Measurements from ENCODE around the gene RAB40AL.

RAB40AL gene

DNA sequence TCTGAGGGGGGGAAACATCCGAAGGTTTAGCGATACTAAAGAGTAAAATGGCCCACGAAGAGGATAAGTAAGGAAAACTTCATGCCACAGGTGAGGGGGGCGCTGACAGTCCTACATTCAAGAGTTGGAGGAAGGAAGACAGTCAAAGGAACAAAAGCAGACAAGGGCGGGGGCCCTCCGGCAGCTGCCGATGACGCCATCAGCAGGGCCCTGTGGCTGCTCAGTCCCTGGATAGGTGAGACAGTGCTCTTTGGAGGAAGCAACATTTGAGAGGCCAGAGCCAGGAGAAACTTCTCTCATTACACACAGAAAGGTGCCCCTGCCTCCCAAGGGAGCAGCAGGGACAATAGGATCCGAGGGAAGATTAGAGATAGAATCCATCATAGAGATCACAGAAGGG lies 41.5 kb downstream of the RAB40AL start:
- in situ Hi-C loops (cut with HindIII; ENCODE audit: low sequenced_read_pairs) = no loop called here
- TF ChIP-seq, protein P1, sequence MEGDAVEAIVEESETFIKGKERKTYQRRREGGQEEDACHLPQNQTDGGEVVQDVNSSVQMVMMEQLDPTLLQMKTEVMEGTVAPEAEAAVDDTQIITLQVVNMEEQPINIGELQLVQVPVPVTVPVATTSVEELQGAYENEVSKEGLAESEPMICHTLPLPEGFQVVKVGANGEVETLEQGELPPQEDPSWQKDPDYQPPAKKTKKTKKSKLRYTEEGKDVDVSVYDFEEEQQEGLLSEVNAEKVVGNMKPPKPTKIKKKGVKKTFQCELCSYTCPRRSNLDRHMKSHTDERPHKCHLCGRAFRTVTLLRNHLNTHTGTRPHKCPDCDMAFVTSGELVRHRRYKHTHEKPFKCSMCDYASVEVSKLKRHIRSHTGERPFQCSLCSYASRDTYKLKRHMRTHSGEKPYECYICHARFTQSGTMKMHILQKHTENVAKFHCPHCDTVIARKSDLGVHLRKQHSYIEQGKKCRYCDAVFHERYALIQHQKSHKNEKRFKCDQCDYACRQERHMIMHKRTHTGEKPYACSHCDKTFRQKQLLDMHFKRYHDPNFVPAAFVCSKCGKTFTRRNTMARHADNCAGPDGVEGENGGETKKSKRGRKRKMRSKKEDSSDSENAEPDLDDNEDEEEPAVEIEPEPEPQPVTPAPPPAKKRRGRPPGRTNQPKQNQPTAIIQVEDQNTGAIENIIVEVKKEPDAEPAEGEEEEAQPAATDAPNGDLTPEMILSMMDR (IDR thresholded peaks at IDR 0.05; ENCODE audit: low read depth, low read length) = no peak
- H3K4me3 ChIP-seq (ENCODE audit: low read depth, low read length) = no peak overlapping the region
- DNase-seq (ENCODE audit: low read depth, low spot score) = no peak

DNA sequence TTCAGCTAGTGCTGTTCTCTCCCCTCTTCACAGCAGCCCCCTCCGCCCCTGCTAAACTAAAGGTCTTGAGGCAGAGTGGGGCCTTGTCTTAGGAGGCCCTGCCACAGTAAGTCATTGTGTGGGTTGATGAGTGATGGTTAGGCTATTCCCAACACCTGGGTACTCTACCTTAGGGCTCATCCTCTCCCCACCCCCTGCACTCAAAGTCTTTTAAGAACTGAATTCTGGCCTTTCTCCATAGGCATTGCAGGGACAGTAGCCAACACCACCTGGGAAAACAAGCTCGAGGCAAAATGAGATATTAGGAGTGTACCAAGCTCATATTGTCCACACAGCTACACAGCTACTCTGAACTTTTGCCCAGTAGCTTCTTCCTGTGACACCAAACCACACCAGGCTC lies 42.5 kb downstream of the RAB40AL start:
- in situ Hi-C loops (cut with HindIII; ENCODE audit: low sequenced_read_pairs) = no loop called here
- H3K4me3 ChIP-seq (ENCODE audit: low read depth, low read length) = no peak overlapping the region
- DNase-seq (ENCODE audit: low read depth, low spot score) = no peak
- TF ChIP-seq, protein P1 (IDR thresholded peaks at IDR 0.05; ENCODE audit: low read depth, low read length) = no peak

DNA sequence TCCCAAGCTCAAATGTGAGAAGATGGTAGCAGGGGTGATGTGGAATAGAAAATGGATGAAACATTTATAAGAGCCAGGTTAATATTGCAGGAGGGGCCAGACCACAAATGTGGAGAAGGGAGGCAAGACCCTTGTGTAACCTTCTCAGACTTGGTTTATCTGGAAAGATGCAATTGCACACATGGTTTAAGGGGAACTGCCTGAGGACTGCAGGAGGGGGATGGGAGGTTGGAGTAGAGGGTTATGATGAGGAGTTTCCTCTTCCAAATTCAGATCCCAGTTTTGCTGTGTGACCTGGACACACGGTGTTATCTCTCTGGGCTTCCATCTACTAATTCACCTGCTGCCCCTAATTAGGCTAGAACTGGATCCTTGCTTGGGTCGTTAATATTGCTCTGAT lies 46.1 kb downstream of the RAB40AL start:
- in situ Hi-C loops (cut with HindIII; ENCODE audit: low sequenced_read_pairs) = no loop called here
- DNase-seq (ENCODE audit: low read depth, low spot score) = no peak
- no peak overlapping the region for H3K4me3 ChIP-seq (ENCODE audit: low read depth, low read length)
- TF ChIP-seq, protein P1 (IDR thresholded peaks at IDR 0.05; ENCODE audit: low read depth, low read length) = no peak

DNA sequence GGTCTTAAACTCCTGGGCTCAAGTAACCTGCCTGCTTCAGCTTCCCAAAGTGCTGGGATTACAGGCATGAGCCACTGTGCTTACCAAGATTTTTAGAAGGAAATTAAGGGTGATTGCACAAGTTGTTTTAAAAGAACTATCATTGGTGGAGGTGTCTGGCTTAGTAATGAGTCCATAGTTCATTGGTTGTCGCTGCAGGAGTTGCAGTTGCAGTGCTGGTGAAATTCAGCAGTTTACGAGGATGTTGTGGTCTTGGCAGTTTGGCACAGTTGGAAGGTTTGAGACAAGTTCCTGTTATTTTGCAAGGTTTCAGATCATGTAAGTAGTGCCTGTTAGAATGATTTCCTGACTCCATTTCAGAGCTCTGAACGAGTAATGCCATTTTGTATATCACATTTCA lies 48.1 kb downstream of the RAB40AL start:
- in situ Hi-C loops (cut with HindIII; ENCODE audit: low sequenced_read_pairs) = no loop called here
- no peak for DNase-seq (ENCODE audit: low read depth, low spot score)
- no peak overlapping the region for H3K4me3 ChIP-seq (ENCODE audit: low read depth, low read length)
- TF ChIP-seq, protein P1 (IDR thresholded peaks at IDR 0.05; ENCODE audit: low read depth, low read length) = no peak

All from astrocyte of the spinal cord (primary cell).